Measurements from ENCODE around the gene CST1.
"Not testable (repeated sequence)": the region's sequence is repeated elsewhere in the genome, so short reads cannot be mapped to it uniquely, and the experiment has no call there.

Gene CST1

DNA sequence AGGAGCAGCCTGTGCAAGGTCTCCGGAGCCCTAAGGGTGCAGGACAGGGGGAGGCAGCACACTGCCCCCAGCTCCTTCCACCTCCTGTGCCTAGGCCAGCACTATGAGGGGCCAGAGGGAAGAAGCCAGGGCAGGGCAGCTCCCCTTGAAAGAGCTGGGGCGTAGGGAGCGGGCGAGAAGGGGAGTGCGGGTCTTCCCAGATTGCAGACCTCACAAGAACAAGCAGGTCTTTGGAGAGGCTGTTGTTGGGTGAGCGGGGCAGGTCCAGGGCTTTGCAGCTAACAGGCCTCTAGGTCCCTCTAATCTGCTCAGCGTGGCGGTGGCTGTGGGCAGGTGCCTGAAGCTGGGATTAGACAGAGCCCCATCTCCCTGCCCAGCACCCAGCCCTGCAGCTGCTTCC is 22.4 kb upstream of the CST1 start:
- no peaks in the 10 kb centered on the region for H3F3A ChIP-seq (ENCODE audit: insufficient read depth, low read length)
- H3K9me3 ChIP-seq (ENCODE audit: low read length), result no peaks in the 10 kb centered on the region
- no peak overlapping the region for H2AFZ ChIP-seq (ENCODE audit: low read length)
- no peaks in the 10 kb centered on the region for H4K20me1 ChIP-seq (ENCODE audit: insufficient read depth, low read length)
- no peaks in the 10 kb centered on the region for H3K9me2 ChIP-seq (ENCODE audit: low read depth, low read length)
- H3K27ac ChIP-seq (ENCODE audit: low read depth, low read length, poor library complexity, severe bottlenecking), result no peak overlapping the region
- H3K4me3 ChIP-seq (ENCODE audit: low read depth, low read length, poor library complexity, severe bottlenecking), result no peak overlapping the region
- no peaks in the 10 kb centered on the region for H3K36me3 ChIP-seq (ENCODE audit: insufficient read depth, low read length)
- H3K4me2 ChIP-seq (ENCODE audit: low read length), result no peak overlapping the region
- H3K9ac ChIP-seq (ENCODE audit: low read length), result no peak overlapping the region
- H3K79me2 ChIP-seq (ENCODE audit: insufficient read depth, low read length), result no peaks in the 10 kb centered on the region
- TF ChIP-seq, protein P1, sequence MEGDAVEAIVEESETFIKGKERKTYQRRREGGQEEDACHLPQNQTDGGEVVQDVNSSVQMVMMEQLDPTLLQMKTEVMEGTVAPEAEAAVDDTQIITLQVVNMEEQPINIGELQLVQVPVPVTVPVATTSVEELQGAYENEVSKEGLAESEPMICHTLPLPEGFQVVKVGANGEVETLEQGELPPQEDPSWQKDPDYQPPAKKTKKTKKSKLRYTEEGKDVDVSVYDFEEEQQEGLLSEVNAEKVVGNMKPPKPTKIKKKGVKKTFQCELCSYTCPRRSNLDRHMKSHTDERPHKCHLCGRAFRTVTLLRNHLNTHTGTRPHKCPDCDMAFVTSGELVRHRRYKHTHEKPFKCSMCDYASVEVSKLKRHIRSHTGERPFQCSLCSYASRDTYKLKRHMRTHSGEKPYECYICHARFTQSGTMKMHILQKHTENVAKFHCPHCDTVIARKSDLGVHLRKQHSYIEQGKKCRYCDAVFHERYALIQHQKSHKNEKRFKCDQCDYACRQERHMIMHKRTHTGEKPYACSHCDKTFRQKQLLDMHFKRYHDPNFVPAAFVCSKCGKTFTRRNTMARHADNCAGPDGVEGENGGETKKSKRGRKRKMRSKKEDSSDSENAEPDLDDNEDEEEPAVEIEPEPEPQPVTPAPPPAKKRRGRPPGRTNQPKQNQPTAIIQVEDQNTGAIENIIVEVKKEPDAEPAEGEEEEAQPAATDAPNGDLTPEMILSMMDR (IDR thresholded peaks at IDR 0.05; ENCODE audit: low read length), result no peak
- no peak for TF ChIP-seq EZH2 (IDR thresholded peaks at IDR 0.05; ENCODE audit: borderline replicate concordance, low read length)
- H3K27me3 ChIP-seq (ENCODE audit: insufficient read depth, low read length), result no peaks in the 10 kb centered on the region
- H3K4me1 ChIP-seq (ENCODE audit: insufficient read depth, low read length, severe bottlenecking), result no peaks in the 10 kb centered on the region

DNA sequence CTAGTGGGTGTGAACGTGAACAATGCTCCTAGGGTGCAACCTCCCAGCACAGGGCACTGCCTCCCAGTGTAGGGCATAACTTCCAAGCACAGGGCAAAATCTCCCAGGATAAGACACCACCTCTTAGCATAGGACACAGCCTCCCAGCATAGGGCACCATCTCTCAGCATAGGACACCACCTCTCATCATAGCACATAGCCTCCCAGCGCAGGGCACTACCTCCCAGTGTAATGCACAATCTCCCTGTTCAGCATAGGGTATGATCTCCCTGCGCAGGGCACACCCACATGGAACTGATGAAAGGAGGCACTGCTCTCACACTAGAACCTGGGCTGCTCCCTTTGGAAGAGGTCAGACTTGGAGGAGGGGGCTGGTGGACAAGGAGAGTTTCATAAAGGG is 21.3 kb upstream of the CST1 start:
- Histone ChIP-seq H3F3A (ENCODE audit: insufficient read depth, low read length) (no peaks in the 10 kb centered on the region), H3K9me2 (ENCODE audit: low read depth, low read length) (no peaks in the 10 kb centered on the region)
- no peak for TF ChIP-seq EZH2 (IDR thresholded peaks at IDR 0.05; ENCODE audit: borderline replicate concordance, low read length)
- TF ChIP-seq, protein P1 (IDR thresholded peaks at IDR 0.05; ENCODE audit: low read length), result no peak

DNA sequence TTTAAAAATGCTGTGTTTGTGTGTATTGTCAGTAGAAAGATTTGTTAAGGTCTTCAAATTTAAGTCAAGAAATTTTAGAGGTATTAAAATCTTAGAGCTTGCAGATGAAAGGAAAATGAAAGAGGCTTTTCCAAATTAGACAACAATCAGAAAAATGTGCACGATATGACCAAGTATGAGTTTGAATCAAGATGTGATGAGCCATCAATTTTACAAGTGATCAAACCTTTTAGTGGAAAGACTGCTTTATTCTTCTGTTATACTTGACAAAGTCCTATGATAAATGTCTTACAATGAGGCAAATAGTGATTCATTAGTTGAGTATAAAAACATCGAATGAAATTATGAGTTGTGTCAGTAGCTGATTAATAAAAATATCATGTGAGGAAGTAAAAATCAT is 19.6 kb upstream of the CST1 start:
- no peaks in the 10 kb centered on the region for H3K36me3 ChIP-seq (ENCODE audit: insufficient read depth, low read length)
- no peaks in the 10 kb centered on the region for H3F3A ChIP-seq (ENCODE audit: insufficient read depth, low read length)
- H4K20me1 ChIP-seq (ENCODE audit: insufficient read depth, low read length), result no peaks in the 10 kb centered on the region
- no peak overlapping the region for H3K4me2 ChIP-seq (ENCODE audit: low read length)
- H3K4me1 ChIP-seq (ENCODE audit: insufficient read depth, low read length, severe bottlenecking), result no peaks in the 10 kb centered on the region
- H3K9ac ChIP-seq (ENCODE audit: low read length), result no peak overlapping the region
- no peaks in the 10 kb centered on the region for H3K79me2 ChIP-seq (ENCODE audit: insufficient read depth, low read length)
- H3K9me2 ChIP-seq (ENCODE audit: low read depth, low read length), result no peaks in the 10 kb centered on the region
- no peak overlapping the region for H2AFZ ChIP-seq (ENCODE audit: low read length)
- TF ChIP-seq EZH2 (IDR thresholded peaks at IDR 0.05; ENCODE audit: borderline replicate concordance, low read length), result no peak
- TF ChIP-seq, protein P1 (IDR thresholded peaks at IDR 0.05; ENCODE audit: low read length), result no peak
- no peak overlapping the region for H3K27ac ChIP-seq (ENCODE audit: low read depth, low read length, poor library complexity, severe bottlenecking)
- no peaks in the 10 kb centered on the region for H3K27me3 ChIP-seq (ENCODE audit: insufficient read depth, low read length)
- H3K9me3 ChIP-seq (ENCODE audit: low read length), result no peaks in the 10 kb centered on the region
- no peak overlapping the region for H3K4me3 ChIP-seq (ENCODE audit: low read depth, low read length, poor library complexity, severe bottlenecking)

More for the DNA sequence above, 21.3 kb upstream of the CST1 start:
- Histone ChIP-seq H3K27me3 (ENCODE audit: insufficient read depth, low read length) (no peaks in the 10 kb centered on the region), H3K27ac (ENCODE audit: low read depth, low read length, poor library complexity, severe bottlenecking) (no peak overlapping the region), H3K9ac (ENCODE audit: low read length) (no peak overlapping the region), H3K79me2 (ENCODE audit: insufficient read depth, low read length) (no peaks in the 10 kb centered on the region), H2AFZ (ENCODE audit: low read length) (no peak overlapping the region), H3K4me2 (ENCODE audit: low read length) (no peak overlapping the region), H4K20me1 (ENCODE audit: insufficient read depth, low read length) (no peaks in the 10 kb centered on the region), H3K4me3 (ENCODE audit: low read depth, low read length, poor library complexity, severe bottlenecking) (no peak overlapping the region), H3K36me3 (ENCODE audit: insufficient read depth, low read length) (no peaks in the 10 kb centered on the region), H3K9me3 (ENCODE audit: low read length) (no peaks in the 10 kb centered on the region), H3K4me1 (ENCODE audit: insufficient read depth, low read length, severe bottlenecking) (no peaks in the 10 kb centered on the region)

DNA sequence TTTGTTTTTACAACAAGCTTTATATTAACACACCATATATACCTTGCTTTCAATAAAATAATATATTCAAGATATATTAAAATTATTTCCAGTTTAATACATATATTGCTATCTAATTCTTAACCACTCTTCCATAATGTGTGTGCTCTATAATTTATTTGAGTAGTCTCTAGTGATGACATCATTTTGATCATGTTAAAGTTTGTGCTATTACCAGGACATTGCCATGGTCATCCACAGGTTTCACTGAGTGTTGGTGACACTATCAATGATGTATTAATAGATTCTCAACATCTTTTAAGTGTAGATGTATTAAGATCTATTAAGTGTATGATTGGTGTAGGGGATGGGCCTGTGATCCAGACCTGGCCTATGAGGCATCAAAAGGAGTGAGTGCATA is 17.8 kb upstream of the CST1 start:
- H3K36me3 ChIP-seq (ENCODE audit: insufficient read depth, low read length); H3F3A ChIP-seq (ENCODE audit: insufficient read depth, low read length); H3K9ac ChIP-seq (ENCODE audit: low read length); H3K27ac ChIP-seq (ENCODE audit: low read depth, low read length, poor library complexity, severe bottlenecking); H3K4me2 ChIP-seq (ENCODE audit: low read length); H3K27me3 ChIP-seq (ENCODE audit: insufficient read depth, low read length); H3K9me3 ChIP-seq (ENCODE audit: low read length); H3K4me1 ChIP-seq (ENCODE audit: insufficient read depth, low read length, severe bottlenecking); H2AFZ ChIP-seq (ENCODE audit: low read length); H4K20me1 ChIP-seq (ENCODE audit: insufficient read depth, low read length); H3K9me2 ChIP-seq (ENCODE audit: low read depth, low read length); H3K79me2 ChIP-seq (ENCODE audit: insufficient read depth, low read length); H3K4me3 ChIP-seq (ENCODE audit: low read depth, low read length, poor library complexity, severe bottlenecking): not testable (repeated sequence)
